Measurements from ENCODE around the gene RAB40C. TPM values are rescaled to one million over a fixed set of nuclear protein-coding genes. Genes with fewer than 3 reads are reported as not detected.

The RAB40C gene
- total and polyA plus RNA-seq, 10 of the 15 experiments (the other 5 are each of a cell fraction or from before 2014, with no cell fraction given): 0.06 to 12.8 (median 4.6) TPM

- TF ChIP-seq BMI1 (IDR thresholded peaks at IDR 0.05; ENCODE audit: borderline replicate concordance) (no peak), RB1 (IDR thresholded peaks at IDR 0.05; ENCODE audit: borderline replicate concordance) (no peak), CBX3 (IDR thresholded peaks at IDR 0.05; ENCODE audit: borderline replicate concordance, low read depth) (no peak), SMC3 (IDR thresholded peaks at IDR 0.05; ENCODE audit: borderline replicate concordance, low read length) (no peak), RAD21 (IDR thresholded peaks at IDR 0.05; ENCODE audit: insufficient read depth, low read depth, low read length) (no peak), RBBP5 (conservative IDR thresholded peaks at IDR 0.05) (no peak), RFX5 (IDR thresholded peaks at IDR 0.05; ENCODE audit: low read depth, low read length) (no peak), ATF7 (IDR thresholded peaks at IDR 0.05; ENCODE audit: low read depth) (no peak)
Measured at GRCh38 chr16:617855-618254, 28.0 kb downstream of the RAB40C start (continued).

GRCh38 chr16:619476-620100 is 29.7 kb downstream of the RAB40C start:
- H2AFZ ChIP-seq (ENCODE audit: control insufficient read depth, low read depth, low read length): no peak overlapping the region
- no peaks in the 10 kb centered on the region; the same call in 1 of the 2 replicates for H4K20me1 ChIP-seq (ENCODE audit: control insufficient read depth, insufficient read depth)
- intact Hi-C loops (cut with micrococcal nuclease; ENCODE audit: unreplicated experiment): no loop called here
- 88% methylated on average over 19 of the region's 20 CpGs for WGBS (ENCODE audit: insufficient coverage, insufficient replicate concordance, low lambda C conversion rate, missing lambda C conversion rate)
- H3K27ac ChIP-seq (ENCODE audit: control insufficient read depth, insufficient read depth): no peak overlapping the region
- FAIRE-seq: no peak
- no peaks in the 10 kb centered on the region for H3K79me2 ChIP-seq (ENCODE audit: control insufficient read depth, insufficient read depth, low read length)
- no peak for DNase-seq (ENCODE audit: low read depth, low spot score)
- ChIA-PET CTCF (no interaction called here), RAD21 (ENCODE audit: unreplicated experiment) (no interaction called here), SMC1A (ENCODE audit: uncharacterized antibody, unreplicated experiment) (no interaction called here), POLR2A (no interaction called here)
- no TSS peak for BruUV-seq (replicated peaks)
- H3K36me3 ChIP-seq (ENCODE audit: control insufficient read depth in 2 of 2, insufficient read depth in 2 of 2, low read length in 1 of 2): no peaks in the 10 kb centered on the region
- no peaks in the 10 kb centered on the region for H3K9me3 ChIP-seq (replicated peaks; ENCODE audit: control insufficient read depth, insufficient read depth, low read length)
- no peaks in the 10 kb centered on the region for H3K4me1 ChIP-seq (ENCODE audit: control insufficient read depth, insufficient read depth, low read length)
- no peak overlapping the region for H3K4me2 ChIP-seq (ENCODE audit: control insufficient read depth, insufficient read depth)
- no peak overlapping the region for H3K4me3 ChIP-seq
- no peak overlapping the region for H3K9ac ChIP-seq (ENCODE audit: control insufficient read depth, insufficient read depth, low read length)
- in situ Hi-C loops (cut with MboI): no loop called here
- H3K27me3 ChIP-seq (replicated peaks in 1 of 2; ENCODE audit: control insufficient read depth in 2 of 2, insufficient read depth in 2 of 2, low read length in 1 of 2): no peaks in the 10 kb centered on the region
- ATAC-seq: no peak
- no peak for TF ChIP-seq BCLAF1 (IDR thresholded peaks at IDR 0.05)
- TF ChIP-seq NRF1 (conservative IDR thresholded peaks at IDR 0.05; ENCODE audit: low read depth, low read length): no peak
- TF ChIP-seq PRDM15 (CRISPR knock-in tag; IDR thresholded peaks at IDR 0.05): no peak
- no peak for TF ChIP-seq ZSCAN29 (IDR thresholded peaks at IDR 0.05)
- no peak for TF ChIP-seq CTCF (IDR thresholded peaks at IDR 0.05 in 2 of 3, conservative IDR thresholded peaks at IDR 0.05 in 1 of 3; ENCODE audit: control insufficient read depth in 2 of 3, extremely low read depth in 1 of 3, insufficient read depth in 1 of 3, low read depth in 3 of 3, low read length in 3 of 3)
- no peak for TF ChIP-seq MEF2B (IDR thresholded peaks at IDR 0.05; ENCODE audit: partially characterized antibody, poor library complexity, severe bottlenecking)
- no peak for TF ChIP-seq ASH2L (IDR thresholded peaks at IDR 0.05; ENCODE audit: borderline replicate concordance, low read depth)
- TF ChIP-seq LARP7 (IDR thresholded peaks at IDR 0.05): no peak
